GM12872 (cell line): Measurements from ENCODE around the gene PGAP3.

ENCODE experiments used
- CTCF ChIP-seq: IDR thresholded peaks from 3 replicates; pipeline ENCODE4 v1.5.1; 2011; ENCODE audit warnings: low read depth, mild to moderate bottlenecking, low read length, moderate library complexity; ENCODE audit not compliant: insufficient read depth

The PGAP3 gene

GRCh38 chr17:39687546-39688474 lies at the start of gene PGAP3:
TSS of gene PGAP3 (minus strand) at chr17:39688057. CDS start at chr17:39688014, 43 bp downstream.
- TF ChIP-seq CTCF: 0 out of 3 replicates have a peak, but pooled peaks have one; percentile 12

- TF ChIP-seq CTCF: no peak
Measured at GRCh38 chr17:39737206-39737759, 49.4 kb upstream of the PGAP3 start.

- TF ChIP-seq CTCF: no peak
Measured at GRCh38 chr17:39736319-39737165, 48.7 kb upstream of the PGAP3 start.

- no peak for TF ChIP-seq CTCF
Measured at GRCh38 chr17:39735882-39736281, 48.0 kb upstream of the PGAP3 start.

GRCh38 chr17:39732586-39732985 lies 44.7 kb upstream of the PGAP3 start:
- TF ChIP-seq CTCF: no peak

- TF ChIP-seq CTCF: peak; percentile 82
Measured at GRCh38 chr17:39730095-39730921, 42.5 kb upstream of the PGAP3 start, which contains the start of gene MIEN1. TSS of gene MIEN1 (minus strand) at chr17:39730532. CDS start at chr17:39730495, 37 bp downstream.
